ENCODE measurements around the gene C5.

DNA sequence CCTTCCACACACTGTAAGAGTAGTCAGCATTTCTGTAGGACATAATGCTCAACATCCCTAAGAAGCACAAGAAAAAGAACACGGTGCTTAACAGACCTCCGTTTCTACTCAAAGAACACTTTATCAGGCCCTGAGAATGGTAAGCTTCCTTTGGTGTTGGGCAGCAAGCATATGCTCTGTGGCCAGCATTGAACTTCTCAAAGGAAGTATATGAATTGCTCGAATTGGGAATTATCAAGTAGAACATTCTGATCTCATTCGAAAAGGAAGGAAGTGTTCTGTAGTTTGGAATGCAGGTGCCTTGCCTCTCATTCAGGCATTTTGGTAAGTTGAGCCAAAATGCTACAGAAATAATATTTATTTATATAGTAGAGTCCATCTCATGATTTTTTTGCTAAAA lies 61.0 kb downstream of the C5 start:
- TF ChIP-seq, protein P1, sequence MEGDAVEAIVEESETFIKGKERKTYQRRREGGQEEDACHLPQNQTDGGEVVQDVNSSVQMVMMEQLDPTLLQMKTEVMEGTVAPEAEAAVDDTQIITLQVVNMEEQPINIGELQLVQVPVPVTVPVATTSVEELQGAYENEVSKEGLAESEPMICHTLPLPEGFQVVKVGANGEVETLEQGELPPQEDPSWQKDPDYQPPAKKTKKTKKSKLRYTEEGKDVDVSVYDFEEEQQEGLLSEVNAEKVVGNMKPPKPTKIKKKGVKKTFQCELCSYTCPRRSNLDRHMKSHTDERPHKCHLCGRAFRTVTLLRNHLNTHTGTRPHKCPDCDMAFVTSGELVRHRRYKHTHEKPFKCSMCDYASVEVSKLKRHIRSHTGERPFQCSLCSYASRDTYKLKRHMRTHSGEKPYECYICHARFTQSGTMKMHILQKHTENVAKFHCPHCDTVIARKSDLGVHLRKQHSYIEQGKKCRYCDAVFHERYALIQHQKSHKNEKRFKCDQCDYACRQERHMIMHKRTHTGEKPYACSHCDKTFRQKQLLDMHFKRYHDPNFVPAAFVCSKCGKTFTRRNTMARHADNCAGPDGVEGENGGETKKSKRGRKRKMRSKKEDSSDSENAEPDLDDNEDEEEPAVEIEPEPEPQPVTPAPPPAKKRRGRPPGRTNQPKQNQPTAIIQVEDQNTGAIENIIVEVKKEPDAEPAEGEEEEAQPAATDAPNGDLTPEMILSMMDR (IDR thresholded peaks at IDR 0.05): no peak
- no peak for TF ChIP-seq POLR2A (IDR thresholded peaks at IDR 0.05)
